ENCODE measurements around the gene ZFYVE9. TPM values are rescaled to one million over a fixed set of nuclear protein-coding genes. Genes with fewer than 3 reads are reported as not detected.

The ZFYVE9 gene
- total and polyA plus RNA-seq, 9 of the 15 experiments (the other 6 are each of a cell fraction or from before 2014, with no cell fraction given): 0.52 to 14.4 (median 8.9) TPM

GRCh38 chr1:52157582-52157981 lies 15.7 kb downstream of the ZFYVE9 start (continued):
- TF ChIP-seq DPF2 (IDR thresholded peaks at IDR 0.05): no peak
- no peak for TF ChIP-seq MAX (CRISPR knock-in tag; IDR thresholded peaks at IDR 0.05)
- TF ChIP-seq ZNF512 (tag; IDR thresholded peaks at IDR 0.05): no peak
- TF ChIP-seq TCF15 (CRISPR knock-in tag; IDR thresholded peaks at IDR 0.05): no peak
- TF ChIP-seq ETS1 (conservative IDR thresholded peaks at IDR 0.05; ENCODE audit: control insufficient read depth, low read depth, low read length): no peak

DNA sequence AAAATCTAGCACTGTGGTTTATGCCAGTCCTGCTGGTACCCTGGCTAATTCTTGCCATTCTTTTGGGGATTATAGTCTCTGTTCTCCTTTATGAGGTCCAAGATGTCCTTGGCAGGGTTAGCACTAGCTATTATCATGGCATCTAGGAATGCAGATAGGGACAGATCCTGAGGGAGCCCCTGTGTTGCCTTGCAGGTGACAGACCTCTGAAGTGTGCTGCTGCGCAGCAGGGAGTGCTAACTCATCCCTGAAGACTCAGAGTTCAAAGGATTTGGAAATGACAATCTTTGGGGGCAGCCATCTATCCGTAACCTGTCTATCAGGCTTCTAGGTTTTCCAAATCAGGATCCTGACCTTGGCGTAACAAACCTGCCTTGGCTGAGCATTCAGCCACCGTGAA lies 16.3 kb downstream of the ZFYVE9 start:
- TF ChIP-seq CBX3 (IDR thresholded peaks at IDR 0.05; ENCODE audit: borderline replicate concordance in 1 of 2, low read length in 2 of 2) (peak in 1 of 2 experiments; percentile 67; a peak in 1 of 3 replicates), IFI16 (CRISPR knock-in tag; IDR thresholded peaks at IDR 0.05) (no peak)
- Histone ChIP-seq H3K9ac (ENCODE audit: insufficient read depth in 1 of 2, low read depth in 2 of 2, low read length in 2 of 2) (no peak overlapping the region), H3K27me3 (ENCODE audit: control insufficient read depth in 2 of 2, insufficient read depth in 2 of 2, low read length in 2 of 2) (no peaks in the 10 kb centered on the region), H3K4me3 (no peak overlapping the region), H3K9me1 (ENCODE audit: control insufficient read depth, insufficient read depth, low read length) (no peaks in the 10 kb centered on the region), H4K20me1 (replicated peaks; ENCODE audit: control insufficient read depth, insufficient read depth, low read length) (no peaks in the 10 kb centered on the region), H3K4me1 (replicated peaks in 1 of 2; ENCODE audit: control insufficient read depth in 2 of 2, insufficient read depth in 2 of 2, low read length in 2 of 2) (no peaks in the 10 kb centered on the region; a peak in 1 of 5 replicates), H3K79me2 (ENCODE audit: control insufficient read depth, insufficient read depth, low read length) (0 out of 3 replicates have a peak, but pooled peaks cover 6% of the 10 kb centered on the region), H3K9me3 (replicated peaks; ENCODE audit: control insufficient read depth, insufficient read depth, low read depth, low read length) (no peaks in the 10 kb centered on the region), H3K36me3 (ENCODE audit: control insufficient read depth, insufficient read depth, low read length) (no peaks in the 10 kb centered on the region), H3K4me2 (ENCODE audit: insufficient read depth, low read length) (no peak overlapping the region), H2AFZ (ENCODE audit: low read depth, low read length) (no peak overlapping the region), H3K27ac (ENCODE audit: extremely low read depth, low read depth, low read length) (no peak overlapping the region)
- FAIRE-seq (no peak), ATAC-seq (no peak), DNase-seq (ENCODE audit: extremely low read depth in 1 of 4, low spot score in 3 of 4) (no peak)
- intact Hi-C loops (cut with micrococcal nuclease) (no loop called here), in situ Hi-C loops (cut with MboI) (no loop called here)
- CTCF ChIA-PET (ENCODE audit: low intra/inter-chr PET ratio): no interaction called here
- WGBS (ENCODE audit: insufficient coverage, low coverage, missing lambda C conversion rate): 75% methylated on average over 4 of the region's 4 CpGs
- POLR2A ChIA-PET: interaction anchor here (1.2 kb wide), 1 partner anchor 16 kb away, joined by 3 read pairs; no protein-coding TSS in a partner anchor
- no TSS peak for BruUV-seq (replicated peaks)

All from K562 (cell line).